Measurements from ENCODE around the gene FNDC3B. TPM values are rescaled to one million over a fixed set of nuclear protein-coding genes. Genes with fewer than 3 reads are reported as not detected.

The FNDC3B gene
- total RNA-seq, 1 donor from 2014 or later = 160 TPM

- Histone ChIP-seq H3K4me1 (peaks cover 47% of the 10 kb centered on the region), H3K27me3 (no peaks in the 10 kb centered on the region), H3K4me3 (no peak overlapping the region), H3K36me3 (no peaks in the 10 kb centered on the region), H3K27ac (no peak overlapping the region), H3K9me3 (no peaks in the 10 kb centered on the region)
- DNase-seq (no peak), ATAC-seq (no peak)
- intact Hi-C loops (cut with DNase I) = no loop called here
- no peak for TF ChIP-seq CTCF (IDR thresholded peaks at IDR 0.05)
These were observed 131.5 kb downstream of the FNDC3B start for GRCh38 chr3:172170841-172171240.

GRCh38 chr3:172171396-172172075 is 132.2 kb downstream of the FNDC3B start:
- DNase-seq (no peak), ATAC-seq (no peak)
- H3K27me3 ChIP-seq = no peaks in the 10 kb centered on the region
- no peak for TF ChIP-seq CTCF (IDR thresholded peaks at IDR 0.05)
- no peaks in the 10 kb centered on the region for H3K36me3 ChIP-seq
- intact Hi-C loops (cut with DNase I) = no loop called here
- H3K4me1 ChIP-seq = peaks cover 54% of the 10 kb centered on the region
- no peak overlapping the region for H3K4me3 ChIP-seq
- H3K9me3 ChIP-seq = no peaks in the 10 kb centered on the region
- H3K27ac ChIP-seq = no peak overlapping the region

- Histone ChIP-seq H3K27ac (no peak overlapping the region), H3K27me3 (no peaks in the 10 kb centered on the region), H3K4me1 (peaks cover 50% of the 10 kb centered on the region), H3K9me3 (no peaks in the 10 kb centered on the region), H3K36me3 (no peaks in the 10 kb centered on the region), H3K4me3 (no peak overlapping the region)
- TF ChIP-seq CTCF (IDR thresholded peaks at IDR 0.05) = no peak
- intact Hi-C loops (cut with DNase I) = no loop called here
- DNase-seq (no peak), ATAC-seq (no peak)
These were observed 134.2 kb downstream of the FNDC3B start for GRCh38 chr3:172173316-172174254.

GRCh38 chr3:172174513-172175253 is 135.3 kb downstream of the FNDC3B start:
- DNase-seq (no peak), ATAC-seq (no peak)
- H3K4me1 ChIP-seq = peaks cover 39% of the 10 kb centered on the region
- H3K9me3 ChIP-seq = no peaks in the 10 kb centered on the region
- no peaks in the 10 kb centered on the region for H3K36me3 ChIP-seq
- TF ChIP-seq CTCF (IDR thresholded peaks at IDR 0.05) = no peak
- H3K4me3 ChIP-seq = no peak overlapping the region
- intact Hi-C loops (cut with DNase I) = no loop called here
- no peaks in the 10 kb centered on the region for H3K27me3 ChIP-seq
- no peak overlapping the region for H3K27ac ChIP-seq

GRCh38 chr3:172175254-172175599 is 135.8 kb downstream of the FNDC3B start:
- H3K27ac ChIP-seq = no peak overlapping the region
- peaks cover 34% of the 10 kb centered on the region for H3K4me1 ChIP-seq
- no peaks in the 10 kb centered on the region for H3K27me3 ChIP-seq
- H3K36me3 ChIP-seq = no peaks in the 10 kb centered on the region
- no peaks in the 10 kb centered on the region for H3K9me3 ChIP-seq
- no peak for DNase-seq
- intact Hi-C loops (cut with DNase I) = no loop called here
- no peak for ATAC-seq
- no peak for TF ChIP-seq CTCF (IDR thresholded peaks at IDR 0.05)
- H3K4me3 ChIP-seq = no peak overlapping the region

All from upper lobe of right lung (tissue), 1 donor.